DND-41 (cell line): ENCODE data around the gene GREB1.

Source experiments
- ATAC-seq: fragments of 200-7000 bp; cut with Tn5 transposase; 3 replicates; pipeline ENCODE4 v1.9.1; 2021; ENCODE audit warnings: low read depth; ENCODE audit not compliant: insufficient read depth
- DNase-seq: peaks from one replicate; pipeline ENCODE4 v3.0.0-alpha.2; 2020
- H2AFZ ChIP-seq: 2 replicates; pipeline ENCODE4 v1.6.0; 2012; ENCODE audit warnings: low read depth, low read length
- H3K27ac ChIP-seq: 2 replicates; pipeline ENCODE4 v1.5.1; 2012; ENCODE audit warnings: low read length, inconsistent platforms
- H3K27me3 ChIP-seq: fragments of 200-600 bp; sonication (generic); 2 replicates; pipeline ENCODE4 v1.6.0; 2012; ENCODE audit warnings: low read length, mild to moderate bottlenecking, inconsistent platforms; ENCODE audit not compliant: insufficient read depth, poor library complexity
- H3K36me3 ChIP-seq: 2 replicates; pipeline ENCODE4 v1.5.1; 2012; ENCODE audit warnings: low read length, inconsistent platforms; ENCODE audit not compliant: insufficient read depth
- H3K4me1 ChIP-seq: 2 replicates; pipeline ENCODE4 v1.5.1; 2012; ENCODE audit warnings: mild to moderate bottlenecking, low read length; ENCODE audit not compliant: insufficient read depth
- H3K4me2 ChIP-seq: 2 replicates; pipeline ENCODE4 v1.6.0; 2012; ENCODE audit warnings: mild to moderate bottlenecking, moderate library complexity, low read length, inconsistent platforms; ENCODE audit not compliant: insufficient read depth
- H3K4me3 ChIP-seq, 2 experiments: fragments of 200-600 bp in 1 of 2; shearing (Covaris generic) in 1 of 2; 2 replicates each; pipeline ENCODE4 v1.5.1; 2012 to 2016; ENCODE audit warnings: inconsistent platforms in 2 of 2, low read length in 2 of 2, mild to moderate bottlenecking in 2 of 2, low read depth in 1 of 2, moderate library complexity in 1 of 2
- H3K79me2 ChIP-seq: 2 replicates; pipeline ENCODE4 v1.6.0; 2012; ENCODE audit warnings: low read length, inconsistent platforms; ENCODE audit not compliant: insufficient read depth
- H3K9ac ChIP-seq: 2 replicates; pipeline ENCODE4 v1.6.0; 2012; ENCODE audit warnings: low read depth, mild to moderate bottlenecking, inconsistent platforms, low read length, moderate library complexity
- H3K9me3 ChIP-seq: 2 replicates; pipeline ENCODE4 v1.5.1; 2012; ENCODE audit warnings: low read length, moderate library complexity, mild to moderate bottlenecking, inconsistent platforms; ENCODE audit not compliant: insufficient read depth, severe bottlenecking
- H4K20me1 ChIP-seq: 2 replicates; pipeline ENCODE4 v1.6.0; 2012; ENCODE audit warnings: low read length; ENCODE audit not compliant: insufficient read depth
- EZH2 ChIP-seq: IDR thresholded peaks from 3 replicates; pipeline ENCODE4 v1.6.1; 2012; ENCODE audit warnings: borderline replicate concordance, low read depth, mild to moderate bottlenecking, moderate library complexity, low read length, inconsistent platforms; ENCODE audit not compliant: severe bottlenecking
- TF ChIP-seq, protein P1 (sequence below): IDR thresholded peaks from 2 replicates; pipeline ENCODE4 v1.5.1; 2012; ENCODE audit warnings: borderline replicate concordance, low read length, moderate library complexity, mild to moderate bottlenecking; ENCODE audit not compliant: poor library complexity, severe bottlenecking; ENCODE audit errors: extremely low read depth

GREB1 gene

DNA sequence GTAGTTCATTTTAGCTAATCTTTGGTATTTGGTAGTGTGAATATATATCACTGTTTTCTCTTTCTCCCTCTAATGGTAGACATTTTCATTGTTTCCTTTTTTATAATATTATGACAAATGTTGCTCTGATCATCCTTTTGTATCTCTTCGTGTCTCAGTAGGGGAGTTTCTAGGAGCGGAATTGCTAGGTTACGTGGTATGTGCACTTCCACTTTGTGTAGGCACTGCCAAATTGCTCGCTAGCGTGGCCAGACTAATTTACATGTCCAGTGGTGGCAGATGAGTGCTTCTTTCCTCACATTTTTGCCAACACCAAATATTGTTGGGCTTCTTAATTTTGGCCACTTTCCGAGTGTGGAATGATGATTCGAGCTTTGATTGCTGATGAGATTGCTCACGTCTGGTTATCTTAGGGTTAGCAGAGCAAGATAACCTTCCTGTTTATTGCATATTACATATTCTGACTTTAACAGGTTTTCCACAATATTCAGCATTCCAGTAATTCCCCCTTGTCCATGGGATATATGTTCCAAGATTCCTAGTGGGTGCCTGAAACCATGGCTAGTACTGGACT, 30.4 kb upstream of the GREB1 start:
- H3K9me3 ChIP-seq, result no peaks in the 10 kb centered on the region
- no peak overlapping the region for H3K27ac ChIP-seq
- H3K36me3 ChIP-seq, result no peaks in the 10 kb centered on the region
- ATAC-seq, result no peak
- TF ChIP-seq EZH2, result no peak
- TF ChIP-seq, protein P1, sequence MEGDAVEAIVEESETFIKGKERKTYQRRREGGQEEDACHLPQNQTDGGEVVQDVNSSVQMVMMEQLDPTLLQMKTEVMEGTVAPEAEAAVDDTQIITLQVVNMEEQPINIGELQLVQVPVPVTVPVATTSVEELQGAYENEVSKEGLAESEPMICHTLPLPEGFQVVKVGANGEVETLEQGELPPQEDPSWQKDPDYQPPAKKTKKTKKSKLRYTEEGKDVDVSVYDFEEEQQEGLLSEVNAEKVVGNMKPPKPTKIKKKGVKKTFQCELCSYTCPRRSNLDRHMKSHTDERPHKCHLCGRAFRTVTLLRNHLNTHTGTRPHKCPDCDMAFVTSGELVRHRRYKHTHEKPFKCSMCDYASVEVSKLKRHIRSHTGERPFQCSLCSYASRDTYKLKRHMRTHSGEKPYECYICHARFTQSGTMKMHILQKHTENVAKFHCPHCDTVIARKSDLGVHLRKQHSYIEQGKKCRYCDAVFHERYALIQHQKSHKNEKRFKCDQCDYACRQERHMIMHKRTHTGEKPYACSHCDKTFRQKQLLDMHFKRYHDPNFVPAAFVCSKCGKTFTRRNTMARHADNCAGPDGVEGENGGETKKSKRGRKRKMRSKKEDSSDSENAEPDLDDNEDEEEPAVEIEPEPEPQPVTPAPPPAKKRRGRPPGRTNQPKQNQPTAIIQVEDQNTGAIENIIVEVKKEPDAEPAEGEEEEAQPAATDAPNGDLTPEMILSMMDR, result no peak
- H3K4me2 ChIP-seq, result no peak overlapping the region
- H4K20me1 ChIP-seq, result no peaks in the 10 kb centered on the region
- no peak overlapping the region for H2AFZ ChIP-seq
- no peaks in the 10 kb centered on the region for H3K27me3 ChIP-seq
- H3K9ac ChIP-seq, result no peak overlapping the region
- H3K79me2 ChIP-seq, result no peaks in the 10 kb centered on the region
- H3K4me1 ChIP-seq, result no peaks in the 10 kb centered on the region
- H3K4me3 ChIP-seq, result no peak overlapping the region
- DNase-seq, result no peak

DNA sequence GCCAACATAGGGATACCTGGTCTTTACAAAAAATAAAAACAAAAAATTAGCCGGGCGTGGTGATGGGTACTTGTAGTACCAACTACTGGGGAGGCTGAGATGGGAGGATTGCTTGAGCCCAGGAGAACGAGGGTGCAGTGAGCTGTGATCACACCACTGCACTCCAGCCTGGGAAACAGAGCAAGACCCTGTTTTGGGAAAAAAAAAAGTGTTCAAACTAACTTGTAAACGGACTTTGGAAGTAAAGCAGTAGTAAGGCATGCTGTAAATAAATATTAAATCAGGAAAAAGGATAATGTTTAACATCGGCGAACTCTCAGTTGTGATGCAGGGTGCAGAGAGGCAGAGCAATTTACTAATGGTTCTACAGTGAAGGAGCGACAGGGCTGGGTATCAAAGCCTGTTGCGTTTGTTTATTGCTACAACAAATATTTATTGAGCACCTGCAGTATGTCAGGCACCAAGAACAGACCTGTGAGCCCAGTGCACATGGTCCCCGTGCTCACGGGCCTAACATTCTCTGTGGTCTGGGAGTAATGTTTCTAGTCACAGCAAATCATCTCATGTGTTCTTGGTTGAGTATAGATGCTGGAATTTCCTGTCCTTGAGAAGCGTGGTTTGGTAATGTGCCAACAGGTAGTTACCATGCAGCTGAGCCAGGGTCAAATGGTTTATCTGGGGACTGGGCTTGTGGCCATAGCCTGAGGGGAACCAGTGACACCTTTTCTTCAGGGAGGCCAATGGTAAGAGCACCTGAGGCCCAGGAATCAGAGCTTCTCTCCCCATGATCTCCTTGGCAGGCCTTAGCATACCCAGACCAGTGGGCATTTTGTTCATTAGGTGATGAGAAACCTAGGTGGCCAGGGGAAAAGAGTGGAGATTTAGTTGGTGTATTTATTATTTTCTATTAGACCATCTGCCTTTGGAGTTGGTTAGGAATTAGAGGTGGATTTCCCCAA, 27.9 kb upstream of the GREB1 start:
- no peak overlapping the region for H3K4me3 ChIP-seq
- no peak for DNase-seq
- no peak overlapping the region for H3K9ac ChIP-seq

DNA sequence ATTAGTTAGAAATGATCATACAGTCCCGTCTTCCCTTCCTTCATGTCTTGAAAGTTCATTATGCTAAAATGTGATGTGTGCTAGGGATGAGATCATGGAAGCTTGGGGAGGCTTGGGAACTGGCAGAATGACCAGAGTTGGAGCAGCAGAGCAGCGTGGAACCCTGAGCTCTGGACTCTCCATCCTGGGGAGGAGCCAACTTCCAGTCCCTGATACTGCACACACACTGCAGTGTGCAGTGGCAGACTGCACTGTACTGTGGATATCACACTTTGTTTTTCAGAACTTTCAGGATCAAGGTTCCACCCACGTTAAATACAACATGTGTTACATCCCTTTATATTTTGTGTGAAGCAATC, 27.3 kb upstream of the GREB1 start:
- H3K9me3 ChIP-seq, result no peaks in the 10 kb centered on the region
- H4K20me1 ChIP-seq, result no peaks in the 10 kb centered on the region
- no peak overlapping the region for H3K4me3 ChIP-seq
- no peak overlapping the region for H3K4me2 ChIP-seq
- H3K9ac ChIP-seq, result no peak overlapping the region
- H2AFZ ChIP-seq, result no peak overlapping the region
- no peak for DNase-seq
- no peak for ATAC-seq
- H3K4me1 ChIP-seq, result no peaks in the 10 kb centered on the region
- TF ChIP-seq, protein P1, result no peak
- TF ChIP-seq EZH2, result no peak
- H3K36me3 ChIP-seq, result no peaks in the 10 kb centered on the region
- H3K79me2 ChIP-seq, result no peaks in the 10 kb centered on the region
- no peak overlapping the region for H3K27ac ChIP-seq
- H3K27me3 ChIP-seq, result no peaks in the 10 kb centered on the region

More for the DNA sequence above, 27.9 kb upstream of the GREB1 start:
- Histone ChIP-seq H2AFZ (no peak overlapping the region), H3K27me3 (no peaks in the 10 kb centered on the region), H3K27ac (no peak overlapping the region), H4K20me1 (no peaks in the 10 kb centered on the region), H3K9me3 (no peaks in the 10 kb centered on the region), H3K36me3 (no peaks in the 10 kb centered on the region), H3K79me2 (no peaks in the 10 kb centered on the region), H3K4me2 (no peak overlapping the region), H3K4me1 (no peaks in the 10 kb centered on the region)
- ATAC-seq, result no peak
- TF ChIP-seq EZH2, result no peak
- TF ChIP-seq, protein P1, result no peak
